ENCODE measurements around the gene MAFF.

MAFF gene

GRCh38 chr22:38218661-38219622, 17.1 kb downstream of the MAFF start:
- Histone ChIP-seq H3K9me2 (replicated peaks; ENCODE audit: control insufficient read depth, low read length) (no peaks in the 10 kb centered on the region), H3K9me3 (ENCODE audit: control insufficient read depth, insufficient read depth, low read length) (no peaks in the 10 kb centered on the region), H3K4me1 (ENCODE audit: control insufficient read depth, low read length) (no peaks in the 10 kb centered on the region), H3K4me3 (ENCODE audit: low read length) (no peak overlapping the region), H4K20me1 (ENCODE audit: control insufficient read depth, insufficient read depth, low read depth, low read length) (no peaks in the 10 kb centered on the region), H3K27ac (ENCODE audit: low read depth, low read length) (no peak overlapping the region), H3F3A (ENCODE audit: control insufficient read depth, insufficient read depth) (no peaks in the 10 kb centered on the region), H3K4me2 (ENCODE audit: low read length) (no peak overlapping the region), H3K79me2 (ENCODE audit: control insufficient read depth, low read length) (no peaks in the 10 kb centered on the region), H3K27me3 (ENCODE audit: control insufficient read depth, low read length) (no peaks in the 10 kb centered on the region), H3K36me3 (ENCODE audit: control insufficient read depth, low read length) (no peaks in the 10 kb centered on the region)
- TF ChIP-seq CTCF (IDR thresholded peaks at IDR 0.05; ENCODE audit: low read depth, low read length, poor library complexity, severe bottlenecking) (no peak), EZH2phosphoT487 (IDR thresholded peaks at IDR 0.05; ENCODE audit: borderline replicate concordance, low read length) (no peak)

GRCh38 chr22:38219632-38220031, 17.8 kb downstream of the MAFF start:
- H3K27ac ChIP-seq (ENCODE audit: low read depth, low read length): no peak overlapping the region
- H3K4me1 ChIP-seq (ENCODE audit: control insufficient read depth, low read length): no peaks in the 10 kb centered on the region
- H3K4me2 ChIP-seq (ENCODE audit: low read length): no peak overlapping the region

GRCh38 chr22:38220163-38220562, 18.4 kb downstream of the MAFF start:
- H3K4me2 ChIP-seq (ENCODE audit: low read length): no peak overlapping the region
- no peaks in the 10 kb centered on the region for H3K9me2 ChIP-seq (replicated peaks; ENCODE audit: control insufficient read depth, low read length)
- H3F3A ChIP-seq (ENCODE audit: control insufficient read depth, insufficient read depth): no peaks in the 10 kb centered on the region
- H3K79me2 ChIP-seq (ENCODE audit: control insufficient read depth, low read length): no peaks in the 10 kb centered on the region
- H3K27ac ChIP-seq (ENCODE audit: low read depth, low read length): no peak overlapping the region
- no peaks in the 10 kb centered on the region for H4K20me1 ChIP-seq (ENCODE audit: control insufficient read depth, insufficient read depth, low read depth, low read length)
- no peaks in the 10 kb centered on the region for H3K36me3 ChIP-seq (ENCODE audit: control insufficient read depth, low read length)
- H3K27me3 ChIP-seq (ENCODE audit: control insufficient read depth, low read length): no peaks in the 10 kb centered on the region
- H3K9me3 ChIP-seq (ENCODE audit: control insufficient read depth, insufficient read depth, low read length): no peaks in the 10 kb centered on the region
- H3K4me3 ChIP-seq (ENCODE audit: low read length): no peak overlapping the region
- no peaks in the 10 kb centered on the region for H3K4me1 ChIP-seq (ENCODE audit: control insufficient read depth, low read length)
- no peak for TF ChIP-seq CTCF (IDR thresholded peaks at IDR 0.05; ENCODE audit: low read depth, low read length, poor library complexity, severe bottlenecking)
- TF ChIP-seq EZH2phosphoT487 (IDR thresholded peaks at IDR 0.05; ENCODE audit: borderline replicate concordance, low read length): no peak

More at GRCh38 chr22:38219632-38220031, 17.8 kb downstream of the MAFF start:
- TF ChIP-seq EZH2phosphoT487 (IDR thresholded peaks at IDR 0.05; ENCODE audit: borderline replicate concordance, low read length) (no peak), CTCF (IDR thresholded peaks at IDR 0.05; ENCODE audit: low read depth, low read length, poor library complexity, severe bottlenecking) (no peak)
- no peaks in the 10 kb centered on the region for H3K9me3 ChIP-seq (ENCODE audit: control insufficient read depth, insufficient read depth, low read length)
- no peaks in the 10 kb centered on the region for H4K20me1 ChIP-seq (ENCODE audit: control insufficient read depth, insufficient read depth, low read depth, low read length)
- no peaks in the 10 kb centered on the region for H3K36me3 ChIP-seq (ENCODE audit: control insufficient read depth, low read length)
- no peak overlapping the region for H3K4me3 ChIP-seq (ENCODE audit: low read length)
- H3K27me3 ChIP-seq (ENCODE audit: control insufficient read depth, low read length): no peaks in the 10 kb centered on the region
- H3K9me2 ChIP-seq (replicated peaks; ENCODE audit: control insufficient read depth, low read length): no peaks in the 10 kb centered on the region
- H3F3A ChIP-seq (ENCODE audit: control insufficient read depth, insufficient read depth): no peaks in the 10 kb centered on the region
- no peaks in the 10 kb centered on the region for H3K79me2 ChIP-seq (ENCODE audit: control insufficient read depth, low read length)

All from DOHH2 (cell line).